Kidney capillary endothelial cell (primary cell): ENCODE results near the gene TUBGCP5.

ENCODE experiments used
- DNase-seq: peaks from one replicate; pipeline ENCODE4 v3.0.0-alpha.2; 2018; ENCODE audit warnings: low spot score

Gene TUBGCP5

GRCh38 chr15:22978691-22979237 lies 60.6 kb downstream of the TUBGCP5 start:
- DNase-seq, result no peak

DNA sequence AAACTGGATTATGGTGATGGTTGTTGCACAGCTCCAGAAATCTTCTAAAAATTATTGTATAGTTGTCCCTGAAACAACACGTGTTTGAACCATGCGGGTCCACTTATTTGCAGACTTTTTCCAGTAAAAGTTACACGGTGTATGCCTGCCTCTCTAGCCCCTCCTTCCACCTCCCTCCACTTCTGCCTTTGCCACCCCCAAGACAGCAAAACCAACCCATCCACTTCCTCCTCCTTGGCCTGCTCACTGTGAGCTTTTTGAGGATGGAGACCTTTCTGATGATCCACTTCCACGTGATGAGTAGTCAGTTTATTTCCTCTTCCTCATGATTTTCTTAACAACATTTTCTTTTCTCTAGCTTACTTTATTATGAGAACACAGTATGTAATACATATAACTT lies 64.6 kb downstream of the TUBGCP5 start:
- DNase-seq, result peak; percentile 49

- no peak for DNase-seq
These were observed 65.4 kb downstream of the TUBGCP5 start for GRCh38 chr15:22973987-22974386.

DNA sequence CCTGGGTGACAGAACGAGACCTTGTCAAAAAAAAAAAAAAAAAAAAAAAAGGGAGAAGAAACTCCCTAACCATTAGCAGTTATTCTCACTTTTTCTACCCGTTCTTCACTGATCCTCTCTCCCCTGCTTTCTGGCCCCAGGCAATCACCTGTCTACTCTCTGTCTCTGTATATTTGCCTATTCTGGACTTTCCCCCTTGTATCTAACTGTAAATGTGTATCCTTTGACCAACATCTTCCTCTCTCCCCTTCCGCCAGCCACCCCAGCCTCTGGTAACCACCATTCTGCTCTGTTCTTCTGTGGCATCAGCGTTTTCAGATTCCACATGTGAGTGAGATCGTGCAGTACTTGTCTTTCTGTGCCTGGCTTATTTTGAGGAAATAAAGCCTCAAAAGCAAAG lies 66.1 kb downstream of the TUBGCP5 start:
- no peak for DNase-seq

GRCh38 chr15:22969489-22969888 lies 69.9 kb downstream of the TUBGCP5 start:
- DNase-seq, result no peak

- peak; percentile 93 for DNase-seq
These were observed 71.0 kb downstream of the TUBGCP5 start for GRCh38 chr15:22968366-22968765.

DNA sequence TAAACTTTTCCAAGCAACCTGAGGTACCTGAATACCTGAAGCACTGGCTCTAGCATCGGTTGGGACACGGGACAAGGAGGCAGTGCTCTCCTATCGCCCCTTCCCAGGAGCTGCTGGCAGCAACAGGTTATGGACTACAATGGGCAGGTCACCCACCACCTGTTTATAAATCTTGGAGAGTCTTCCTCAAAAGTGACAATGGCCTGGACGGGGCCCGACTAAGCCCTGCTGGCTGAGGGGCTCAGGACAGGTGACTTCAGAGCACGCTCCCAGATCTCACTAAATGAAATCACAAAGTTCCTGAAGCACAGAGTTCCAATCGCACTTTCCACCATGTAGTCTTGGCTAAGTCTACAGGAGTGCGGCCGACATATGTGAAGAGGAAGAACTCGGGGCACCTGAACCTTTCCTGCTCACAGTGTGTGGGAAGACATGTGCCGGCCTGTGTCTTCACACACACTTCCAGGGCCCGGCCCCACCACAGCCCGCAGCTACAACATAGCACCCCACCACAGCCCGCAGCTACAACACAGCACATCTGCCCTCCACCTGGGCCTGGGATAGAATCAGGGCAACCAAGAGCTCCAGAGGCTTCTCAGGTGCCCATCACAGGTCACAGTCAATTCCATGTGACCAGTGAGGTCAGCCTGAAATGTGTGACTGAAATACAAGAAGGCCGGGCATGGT lies 72.1 kb downstream of the TUBGCP5 start:
- no peak for DNase-seq

- no peak for DNase-seq
These were observed 72.9 kb downstream of the TUBGCP5 start for GRCh38 chr15:22966321-22967083.

- no peak for DNase-seq
These were observed 75.7 kb downstream of the TUBGCP5 start for GRCh38 chr15:22963641-22964040.

DNA sequence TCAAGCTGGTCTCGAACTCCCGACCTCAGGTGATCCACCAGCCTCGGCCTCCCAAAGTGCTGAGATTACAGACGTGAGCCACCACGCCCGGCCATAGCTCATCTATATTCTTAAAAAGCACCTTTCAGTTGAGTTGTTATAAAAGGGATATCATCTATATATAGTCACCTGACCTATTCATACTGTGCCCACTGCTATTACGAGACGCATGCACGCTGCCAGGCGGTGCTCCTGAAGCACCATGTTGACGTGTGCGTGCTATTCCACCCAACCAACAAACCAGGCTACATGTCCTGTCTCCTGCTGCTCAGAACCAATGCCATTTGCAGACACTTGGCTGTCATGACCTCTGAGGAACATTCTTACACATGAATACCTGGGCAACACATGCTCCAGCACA lies 76.8 kb downstream of the TUBGCP5 start:
- no peak for DNase-seq

DNA sequence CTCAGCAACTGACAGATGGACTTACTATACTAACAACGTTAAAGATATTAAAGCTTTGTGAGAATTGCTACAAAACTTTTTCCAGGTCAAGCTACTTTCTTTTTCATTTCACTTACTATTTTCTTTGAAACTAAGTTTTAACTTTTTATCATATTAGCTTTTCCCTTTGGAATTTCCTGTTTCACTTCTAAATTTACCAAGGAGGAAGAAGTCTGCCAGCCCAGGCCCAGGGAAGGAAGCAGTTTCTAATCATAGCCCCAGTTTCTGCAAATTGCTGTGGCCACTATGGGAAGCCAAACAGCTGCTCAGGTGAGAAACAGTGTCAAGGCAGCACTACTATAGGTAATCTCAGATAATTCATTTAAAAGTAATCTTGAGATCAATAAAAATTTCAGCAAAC lies 77.6 kb downstream of the TUBGCP5 start:
- DNase-seq, result peak; percentile 56

DNA sequence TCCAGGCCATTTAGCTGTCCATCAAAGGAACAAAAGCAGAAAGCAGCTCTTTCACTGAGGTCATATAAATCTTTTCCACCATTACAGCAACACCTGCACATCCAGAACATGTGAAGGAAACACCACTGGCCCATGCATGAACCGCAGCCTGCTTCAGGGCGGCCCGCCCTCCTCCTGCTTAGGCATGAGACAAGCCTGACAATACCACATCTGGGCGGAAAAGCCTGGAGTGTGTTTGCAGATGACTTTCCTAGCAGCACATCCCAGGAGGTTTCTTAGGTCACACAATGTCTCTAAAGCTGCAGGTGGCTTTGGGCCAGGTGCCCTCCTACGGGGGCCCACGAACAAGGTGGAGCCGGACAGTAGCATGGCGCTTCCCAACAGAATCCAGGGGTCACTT lies 78.8 kb downstream of the TUBGCP5 start:
- DNase-seq, result no peak

DNA sequence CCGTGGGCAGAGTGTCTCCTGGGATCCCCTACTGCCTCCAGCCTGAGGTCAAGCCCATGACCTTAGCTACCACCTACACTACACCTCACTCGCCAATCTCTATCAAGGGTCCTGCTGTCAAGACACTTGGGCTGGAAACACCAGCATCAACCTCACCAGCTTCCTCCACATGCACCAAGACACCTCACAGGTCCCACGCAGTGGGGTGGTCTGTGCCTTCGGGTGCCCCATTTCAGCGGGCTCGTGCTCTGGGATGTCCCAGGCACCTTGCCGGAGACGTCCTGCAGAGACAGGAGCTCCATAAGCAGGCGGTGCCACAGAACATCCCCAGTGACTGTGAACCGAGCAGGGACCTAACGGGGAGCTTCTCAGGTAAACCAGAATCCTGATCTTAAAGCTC lies 79.2 kb downstream of the TUBGCP5 start:
- DNase-seq, result no peak

DNA sequence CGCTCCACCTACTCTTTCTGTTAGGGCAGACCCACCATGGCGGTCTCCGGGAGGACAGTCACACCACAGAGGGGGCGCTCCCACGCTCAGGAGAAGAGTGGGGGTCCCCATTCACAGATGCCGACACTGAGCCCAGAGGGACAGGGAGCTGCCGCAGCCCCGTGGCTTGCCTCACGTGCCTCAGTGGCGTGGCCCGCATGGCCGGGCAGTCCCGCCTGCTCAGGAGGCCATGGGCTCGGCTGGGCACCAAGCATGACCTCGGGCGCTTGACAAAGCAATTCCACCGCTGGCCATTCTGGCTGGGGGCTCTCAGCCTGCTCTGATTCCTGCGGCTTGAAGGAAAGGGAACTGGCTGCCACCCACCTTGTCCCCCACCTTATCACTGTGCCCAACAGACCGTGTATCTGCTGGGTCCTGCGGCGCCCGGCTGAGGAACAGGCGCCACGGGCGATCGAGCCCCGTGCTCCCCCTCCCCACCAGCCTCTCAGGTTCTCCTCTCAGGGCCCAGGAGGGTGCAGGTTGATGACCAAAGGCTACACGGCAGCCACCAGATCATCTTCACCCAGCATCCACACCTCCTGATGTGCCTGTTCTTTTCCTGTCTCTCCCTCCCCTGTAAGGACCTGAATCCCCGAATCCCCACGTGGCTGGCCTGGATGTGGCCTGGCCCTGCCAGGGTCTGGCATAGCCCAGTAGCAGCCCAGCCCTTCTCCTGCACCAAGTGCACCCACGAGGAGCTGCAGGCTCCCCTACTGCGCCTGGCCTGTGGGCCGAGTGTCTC lies 79.9 kb downstream of the TUBGCP5 start:
- no peak for DNase-seq

DNA sequence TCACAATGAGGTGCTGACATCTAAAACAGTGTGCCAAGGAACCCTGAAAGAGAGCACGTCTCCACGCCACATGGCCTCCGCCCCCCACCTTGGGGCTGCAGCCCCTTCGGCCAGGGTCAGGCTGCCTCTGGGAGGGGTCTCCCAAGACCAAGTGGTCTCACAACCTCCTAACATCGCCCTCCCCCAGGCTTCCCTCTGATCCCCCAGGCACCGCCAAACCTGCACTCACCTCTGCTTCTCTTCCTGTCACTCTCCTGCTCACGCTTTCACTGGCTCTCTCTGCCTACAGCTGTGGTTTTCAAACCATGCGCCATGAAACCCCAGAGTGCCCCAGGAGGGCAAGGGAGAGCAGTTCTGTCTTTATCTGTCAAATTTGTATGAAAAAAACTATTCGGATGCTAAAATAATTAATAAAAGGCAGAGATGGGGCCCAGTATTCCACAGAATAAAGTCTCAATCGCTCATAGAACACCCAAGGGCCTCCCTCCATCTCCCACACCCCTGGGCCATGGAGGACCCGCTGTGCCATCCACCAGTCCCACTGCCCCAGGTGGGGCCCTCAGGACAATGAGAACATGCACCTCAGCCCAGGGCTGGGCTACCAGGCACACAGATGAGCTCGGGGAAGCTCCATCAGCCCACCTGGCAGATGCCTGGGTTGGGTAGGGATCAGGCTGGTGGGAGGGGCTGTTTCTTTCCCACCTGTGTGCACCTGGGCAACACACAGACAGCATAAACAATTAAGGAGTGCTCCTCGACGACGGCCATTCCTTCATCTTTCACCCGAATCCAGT lies 80.7 kb downstream of the TUBGCP5 start:
- DNase-seq, result no peak

GRCh38 chr15:22956978-22957260 lies 82.5 kb downstream of the TUBGCP5 start:
- DNase-seq, result no peak

GRCh38 chr15:22956257-22956977 lies 83.0 kb downstream of the TUBGCP5 start:
- no peak for DNase-seq

DNA sequence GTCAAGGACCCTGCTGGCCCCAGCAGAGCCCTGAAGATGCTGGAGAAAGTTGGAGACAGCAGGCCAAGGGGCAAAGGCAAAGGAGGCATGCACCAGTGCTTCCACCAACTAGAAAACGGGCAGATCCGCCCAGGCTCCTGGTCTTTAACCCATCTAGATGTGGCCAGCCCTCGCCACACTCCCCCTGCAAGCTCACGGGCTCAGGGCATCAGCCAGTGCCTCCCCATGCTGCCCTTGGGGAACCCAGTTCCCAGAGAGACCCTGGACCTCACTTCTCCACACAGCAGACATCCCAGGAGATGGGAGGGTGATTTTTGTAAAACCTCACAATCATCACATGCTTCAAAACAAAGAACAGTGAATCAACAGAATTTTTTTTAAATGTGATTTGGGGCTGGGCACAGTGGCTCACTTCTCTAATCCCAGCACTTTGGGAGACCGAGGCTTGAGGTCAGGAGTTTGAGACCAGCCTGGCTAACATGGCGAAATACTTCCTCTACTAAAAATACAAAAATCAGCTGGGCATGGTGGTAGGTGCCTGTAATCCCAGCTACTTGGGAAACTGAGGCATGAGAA lies 83.7 kb downstream of the TUBGCP5 start:
- no peak for DNase-seq

DNA sequence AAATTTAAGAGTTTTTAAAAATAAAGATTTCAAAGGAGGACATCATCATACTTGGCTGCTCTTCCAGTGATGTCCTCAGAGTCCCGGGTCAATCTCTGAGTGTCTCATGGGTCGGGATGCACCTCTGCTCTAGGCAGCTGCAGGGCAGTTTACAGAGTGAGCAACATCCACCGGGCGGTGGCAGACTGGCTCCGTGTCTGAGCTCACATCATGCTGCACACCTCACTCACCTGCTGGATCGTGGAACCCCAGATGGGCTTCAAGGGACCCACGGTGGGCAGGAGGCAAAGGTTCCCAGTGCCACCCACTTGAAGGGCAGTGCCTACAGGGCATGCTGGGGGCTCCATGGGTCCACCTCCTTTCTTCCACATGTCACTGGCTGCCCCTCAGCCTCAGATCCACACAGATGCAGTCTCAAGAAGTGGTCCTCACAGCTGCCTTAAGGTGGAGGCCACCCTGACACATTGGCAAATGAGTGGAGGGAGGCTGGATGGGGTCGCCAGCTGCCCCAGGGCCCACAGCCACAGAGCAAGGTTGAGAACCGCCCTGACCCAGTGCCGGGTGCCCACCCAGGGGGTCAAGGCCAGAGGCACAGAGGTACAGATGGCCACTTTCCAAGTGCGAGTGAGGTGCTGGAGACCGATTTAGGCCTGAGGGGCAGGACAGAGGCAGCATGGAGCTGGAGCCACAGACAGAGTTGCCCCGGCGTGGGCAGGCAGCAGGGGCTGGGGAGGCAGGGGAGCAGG lies 84.4 kb downstream of the TUBGCP5 start:
- no peak for DNase-seq

GRCh38 chr15:22954326-22954725 lies 85.0 kb downstream of the TUBGCP5 start:
- DNase-seq, result no peak
